Ishikawa (cell line): ENCODE measurements around the gene DHCR7.

Source experiments
- CEBPB ChIP-seq: IDR thresholded peaks from 2 replicates; pipeline ENCODE4 v1.6.1; 2012
- CREB1 ChIP-seq: IDR thresholded peaks from 2 replicates; pipeline ENCODE4 v1.6.1; 2012; ENCODE audit warnings: low read depth
- EGR1 ChIP-seq: IDR thresholded peaks from 2 replicates; pipeline ENCODE4 v1.6.1; 2012
- EP300 ChIP-seq: IDR thresholded peaks from 2 replicates; pipeline ENCODE4 v1.6.1; 2012; ENCODE audit warnings: borderline replicate concordance
- FOXM1 ChIP-seq: IDR thresholded peaks from 2 replicates; pipeline ENCODE4 v1.6.1; 2012; ENCODE audit warnings: low read depth, borderline replicate concordance
- MAX ChIP-seq: IDR thresholded peaks from 2 replicates; pipeline ENCODE4 v1.6.1; 2012
- NFIC ChIP-seq: IDR thresholded peaks from 2 replicates; pipeline ENCODE4 v1.6.1; 2012
- RAD21 ChIP-seq: IDR thresholded peaks from 2 replicates; pipeline ENCODE4 v1.6.1; 2012; ENCODE audit warnings: low read depth
- REST ChIP-seq: IDR thresholded peaks from 2 replicates; pipeline ENCODE4 v1.6.1; 2012; ENCODE audit warnings: low read depth, mild to moderate bottlenecking
- TAF1 ChIP-seq: IDR thresholded peaks from 2 replicates; pipeline ENCODE4 v1.6.1; 2012; ENCODE audit warnings: low read depth, mild to moderate bottlenecking
- TCF12 ChIP-seq: IDR thresholded peaks from 2 replicates; pipeline ENCODE4 v1.6.1; 2012; ENCODE audit warnings: low read depth
- TEAD4 ChIP-seq: IDR thresholded peaks from 2 replicates; pipeline ENCODE4 v1.6.1; 2012
- USF1 ChIP-seq: IDR thresholded peaks from 2 replicates; pipeline ENCODE4 v1.6.1; 2012
- YY1 ChIP-seq: IDR thresholded peaks from 2 replicates; pipeline ENCODE4 v1.6.1; 2012; ENCODE audit warnings: low read depth
- ZBTB7A ChIP-seq: IDR thresholded peaks from 2 replicates; pipeline ENCODE4 v1.6.1; 2012; ENCODE audit warnings: low read depth

The DHCR7 gene

DNA sequence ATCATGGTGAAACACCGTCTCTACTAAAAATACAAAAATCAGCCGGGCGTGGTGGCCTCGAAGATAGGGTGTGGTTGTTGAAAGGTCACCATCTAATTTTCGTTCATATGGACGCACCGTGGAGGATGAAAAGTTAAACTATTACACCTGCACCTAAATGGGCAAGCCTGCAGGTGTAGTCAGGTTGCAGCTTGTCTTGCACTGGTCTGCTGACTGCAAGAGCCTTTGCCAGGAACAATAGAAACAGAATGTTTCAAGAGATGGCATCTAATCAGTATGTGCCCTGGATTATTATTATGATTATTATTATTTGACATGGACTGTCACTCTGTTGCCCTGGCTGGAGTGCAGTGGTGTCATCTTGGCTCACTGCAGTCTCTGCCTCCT is 5.7 kb upstream of the DHCR7 start:
- TF ChIP-seq CREB1 (no peak), ZBTB7A (no peak), TCF12 (no peak), MAX (no peak), EP300 (no peak), FOXM1 (no peak), YY1 (no peak), REST (no peak), EGR1 (no peak), TAF1 (no peak), USF1 (no peak), NFIC (no peak), RAD21 (no peak), TEAD4 (no peak), CEBPB (no peak)

DNA sequence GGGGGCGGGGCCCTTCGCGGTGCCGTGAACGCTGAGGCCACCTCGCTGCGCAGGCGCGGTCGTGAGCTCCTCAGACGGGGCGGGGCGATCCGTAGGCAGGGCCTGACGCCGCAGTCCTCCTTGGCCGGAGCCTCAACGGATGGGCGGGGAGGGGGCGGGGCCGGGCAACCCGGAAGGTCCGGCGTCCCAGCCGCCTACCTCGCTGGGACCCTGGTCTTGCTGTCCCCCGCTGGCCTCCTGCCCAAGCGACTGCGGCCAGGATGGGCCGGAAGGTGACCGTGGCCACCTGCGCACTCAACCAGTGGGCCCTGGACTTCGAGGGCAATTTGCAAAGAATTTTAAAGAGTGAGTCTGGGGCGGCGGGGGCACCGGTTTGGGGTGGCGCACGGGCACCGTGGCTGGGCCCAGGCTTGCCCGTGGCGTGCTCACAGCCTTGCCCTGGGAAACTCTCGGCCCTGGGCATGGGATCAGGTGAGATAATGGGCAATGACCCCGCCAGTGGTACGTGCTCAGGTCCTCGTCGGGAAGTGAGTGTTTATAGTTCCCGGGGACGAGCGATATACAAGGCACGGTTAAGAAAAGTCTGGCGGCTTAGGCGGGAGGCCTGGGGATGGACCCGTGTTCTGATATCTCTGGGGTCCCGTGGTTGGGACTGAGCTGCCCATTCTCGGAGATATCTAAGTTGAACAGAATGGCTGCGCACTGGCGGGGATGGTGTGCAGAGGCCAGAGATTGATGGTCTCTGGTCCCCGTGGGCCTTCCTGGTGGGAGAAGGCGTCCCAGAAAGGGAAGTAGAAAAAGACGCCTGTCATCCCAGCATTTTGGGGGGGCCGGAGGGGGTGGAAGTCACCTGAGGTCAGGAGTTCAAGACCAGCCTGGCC is 5.1 kb upstream of the DHCR7 start, which contains the start of gene NADSYN1:
Gene NADSYN1 (plus strand): TSS at position 167 of the 881 bp plus-strand sequence. CDS start 94 bp downstream, at position 261.
- 0 out of 2 replicates have a peak, but pooled peaks have one; percentile 4 for TF ChIP-seq ZBTB7A
- no peak for TF ChIP-seq USF1
- TF ChIP-seq CREB1 = no peak
- TF ChIP-seq NFIC = peak; percentile 45; the same call in 1 of the 2 replicates
- TF ChIP-seq TEAD4 = no peak
- no peak for TF ChIP-seq REST
- 0 out of 2 replicates have a peak, but pooled peaks have one; percentile 8 for TF ChIP-seq TCF12
- no peak for TF ChIP-seq FOXM1
- TF ChIP-seq YY1 = no peak
- no peak for TF ChIP-seq RAD21
- peak; percentile 50 for TF ChIP-seq MAX
- TF ChIP-seq EGR1 = no peak
- no peak for TF ChIP-seq CEBPB
- peak; percentile 44 for TF ChIP-seq TAF1

- TF ChIP-seq NFIC (no peak), EGR1 (peak; percentile 53), YY1 (no peak), RAD21 (no peak), TCF12 (no peak), MAX (peak; percentile 66), CREB1 (no peak), REST (no peak), TAF1 (peak; percentile 1; the same call in 1 of the 2 replicates), TEAD4 (no peak), USF1 (no peak), ZBTB7A (0 out of 2 replicates have a peak, but pooled peaks have one; percentile 16), EP300 (no peak), CEBPB (no peak), FOXM1 (no peak)
Observed at GRCh38 chr11:71452199-71453036, 4.2 kb upstream of the DHCR7 start.
